ENCODE results near the gene SYT9. TPM values are rescaled to one million over a fixed set of nuclear protein-coding genes. Genes with fewer than 3 reads are reported as not detected.

SYT9 gene
- total RNA-seq, 1 experiment from 2014 or later = not detected

DNA sequence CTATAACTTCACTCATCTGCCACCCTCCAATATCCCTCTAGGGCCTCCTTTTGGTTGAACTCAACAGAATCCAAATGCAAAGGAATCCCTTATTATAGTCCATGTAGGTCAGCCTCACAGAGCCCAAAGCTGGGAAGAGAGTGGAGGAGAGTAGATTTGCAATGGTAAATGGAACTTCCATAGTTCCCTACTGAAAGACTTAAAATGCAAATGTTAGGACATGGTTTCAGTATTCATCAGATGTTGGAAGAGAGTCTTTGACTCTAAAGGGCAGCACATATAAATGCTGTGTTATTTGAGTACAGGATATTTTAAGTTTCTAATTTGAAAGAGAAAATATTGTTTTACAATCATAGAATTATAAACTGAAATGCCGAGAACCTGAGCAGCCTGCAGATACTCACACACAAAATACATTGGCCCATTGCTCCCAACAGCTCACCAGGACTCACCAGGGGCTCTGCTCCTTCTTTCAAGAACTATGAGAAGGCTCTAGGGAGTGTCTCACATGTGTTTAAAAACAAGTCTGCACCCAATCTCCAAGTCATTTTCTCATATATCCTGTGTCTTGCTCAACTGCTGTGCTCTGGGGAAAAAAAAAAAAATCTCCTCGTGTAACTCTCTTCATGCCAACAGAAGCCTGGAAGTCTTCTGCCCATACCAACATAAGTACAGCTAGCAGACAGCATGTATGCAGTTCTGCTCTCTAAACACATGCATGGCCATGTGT is 39.6 kb downstream of the SYT9 start:
- TF ChIP-seq CTCF (IDR thresholded peaks at IDR 0.05; ENCODE audit: unreplicated experiment) = no peak
- CTCF ChIA-PET = no interaction called here

DNA sequence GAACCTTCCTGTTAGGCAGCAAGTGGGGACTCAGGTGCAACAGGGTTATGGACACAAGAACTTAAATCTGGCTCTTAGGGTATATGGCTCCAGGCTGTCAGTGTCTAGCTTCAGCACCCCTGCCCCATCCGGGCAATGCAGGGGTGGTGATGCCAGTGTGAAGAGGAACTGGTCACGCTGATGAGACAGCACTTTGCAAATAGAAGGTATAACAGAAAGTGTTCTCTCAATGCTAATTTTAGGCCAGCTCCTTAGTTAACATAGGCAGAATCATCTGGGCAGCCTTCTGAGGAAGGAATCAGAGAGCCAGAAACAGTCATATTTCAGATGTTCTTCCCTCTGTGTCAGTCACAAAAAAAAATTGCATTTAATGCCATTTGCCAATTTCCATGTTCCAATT is 41.2 kb downstream of the SYT9 start:
- Mint-ChIP-seq H3K27me3 (ENCODE audit: unreplicated experiment) (peaks cover 9% of the 10 kb centered on the region), H3K36me3 (ENCODE audit: insufficient read depth, unreplicated experiment) (no peaks in the 10 kb centered on the region), H3K4me1 (ENCODE audit: low read depth, unreplicated experiment) (no peaks in the 10 kb centered on the region), H3K4me3 (ENCODE audit: low read depth, unreplicated experiment) (no peak overlapping the region), H3K27ac (ENCODE audit: unreplicated experiment) (no peak overlapping the region), H3K9me3 (ENCODE audit: low read depth, unreplicated experiment) (peaks cover 3% of the 10 kb centered on the region)
- intact Hi-C loops (cut with micrococcal nuclease; ENCODE audit: unreplicated experiment) = no loop called here
- CTCF ChIA-PET = interaction anchor here (0.6 kb wide), 1 partner anchor 207 kb away, joined by 3 read pairs; no protein-coding TSS in a partner anchor
- BruUV-seq (replicated peaks) = no TSS peak
- no peak for DNase-seq
- no peak for TF ChIP-seq CTCF (IDR thresholded peaks at IDR 0.05; ENCODE audit: unreplicated experiment)

More for the DNA sequence above, 39.6 kb downstream of the SYT9 start:
- no TSS peak for BruUV-seq (replicated peaks)
- no peak overlapping the region for H3K4me3 Mint-ChIP-seq (ENCODE audit: low read depth, unreplicated experiment)
- no peak for DNase-seq
- no peaks in the 10 kb centered on the region for H3K36me3 Mint-ChIP-seq (ENCODE audit: insufficient read depth, unreplicated experiment)
- H3K4me1 Mint-ChIP-seq (ENCODE audit: low read depth, unreplicated experiment) = no peaks in the 10 kb centered on the region
- H3K9me3 Mint-ChIP-seq (ENCODE audit: low read depth, unreplicated experiment) = peaks cover 3% of the 10 kb centered on the region
- intact Hi-C loops (cut with micrococcal nuclease; ENCODE audit: unreplicated experiment) = no loop called here
- peaks cover 9% of the 10 kb centered on the region for H3K27me3 Mint-ChIP-seq (ENCODE audit: unreplicated experiment)
- no peak overlapping the region for H3K27ac Mint-ChIP-seq (ENCODE audit: unreplicated experiment)

DNA sequence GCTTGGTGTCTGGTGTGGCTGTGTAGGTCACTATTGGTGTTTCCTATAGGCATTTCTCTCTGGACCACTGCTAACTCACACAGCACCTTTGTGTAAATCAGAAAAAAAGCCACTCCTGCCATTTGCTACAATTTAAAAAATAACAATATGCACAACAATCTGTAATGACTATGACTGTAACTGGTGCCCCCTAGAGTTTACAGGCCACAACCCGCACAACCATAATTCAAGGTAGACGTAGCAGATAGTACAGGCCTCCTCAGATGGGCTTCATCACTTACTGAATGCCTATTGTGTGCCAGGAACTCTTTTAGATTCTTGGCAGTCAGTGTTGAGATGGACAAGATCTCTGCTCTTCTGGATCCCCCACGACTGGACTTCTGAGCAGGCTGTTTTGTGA is 47.7 kb downstream of the SYT9 start:
- no TSS peak for BruUV-seq (replicated peaks)
- Mint-ChIP-seq H3K27ac (ENCODE audit: unreplicated experiment) (no peak overlapping the region), H3K36me3 (ENCODE audit: insufficient read depth, unreplicated experiment) (no peaks in the 10 kb centered on the region), H3K4me1 (ENCODE audit: low read depth, unreplicated experiment) (no peaks in the 10 kb centered on the region), H3K27me3 (ENCODE audit: unreplicated experiment) (peaks cover 30% of the 10 kb centered on the region), H3K9me3 (ENCODE audit: low read depth, unreplicated experiment) (no peaks in the 10 kb centered on the region), H3K4me3 (ENCODE audit: low read depth, unreplicated experiment) (no peak overlapping the region)
- no peak for DNase-seq
- intact Hi-C loops (cut with micrococcal nuclease; ENCODE audit: unreplicated experiment) = no loop called here
- CTCF ChIA-PET = no interaction called here
- no peak for TF ChIP-seq CTCF (IDR thresholded peaks at IDR 0.05; ENCODE audit: unreplicated experiment)

DNA sequence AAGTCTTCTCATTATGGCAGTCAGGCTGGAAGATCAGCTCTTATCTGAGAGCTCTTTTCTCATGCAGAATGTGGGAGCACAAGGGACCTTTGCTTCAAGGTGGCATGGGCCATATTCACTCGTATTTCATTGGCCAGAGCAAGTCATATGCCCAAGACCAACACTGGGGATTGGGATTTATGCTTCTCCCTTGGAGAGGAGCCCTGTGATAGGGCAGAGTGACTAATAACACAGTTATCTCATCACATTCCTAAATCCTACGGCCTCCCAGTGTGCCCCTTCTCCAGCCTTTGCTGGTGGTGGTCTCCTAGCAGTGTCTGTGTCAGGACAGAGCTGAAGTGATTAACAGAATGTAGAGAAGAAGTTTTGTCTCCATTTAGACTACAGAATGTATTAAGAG is 48.6 kb downstream of the SYT9 start:
- TF ChIP-seq CTCF (IDR thresholded peaks at IDR 0.05; ENCODE audit: unreplicated experiment) = no peak
- no peaks in the 10 kb centered on the region for H3K4me1 Mint-ChIP-seq (ENCODE audit: low read depth, unreplicated experiment)
- no peak overlapping the region for H3K27ac Mint-ChIP-seq (ENCODE audit: unreplicated experiment)
- CTCF ChIA-PET = no interaction called here
- no peaks in the 10 kb centered on the region for H3K9me3 Mint-ChIP-seq (ENCODE audit: low read depth, unreplicated experiment)
- peaks cover 25% of the 10 kb centered on the region for H3K27me3 Mint-ChIP-seq (ENCODE audit: unreplicated experiment)
- no peak for DNase-seq
- H3K4me3 Mint-ChIP-seq (ENCODE audit: low read depth, unreplicated experiment) = no peak overlapping the region
- intact Hi-C loops (cut with micrococcal nuclease; ENCODE audit: unreplicated experiment) = no loop called here
- no TSS peak for BruUV-seq (replicated peaks)
- no peaks in the 10 kb centered on the region for H3K36me3 Mint-ChIP-seq (ENCODE audit: insufficient read depth, unreplicated experiment)
